SU-DHL-6 (cell line): ENCODE results near the gene KAZALD1.

ENCODE experiments used
- EZH2phosphoT487 ChIP-seq: fragments of 200-600 bp; sonication (generic), shearing (Covaris generic); conservative IDR thresholded peaks from 2 replicates; pipeline ENCODE4 v1.6.1; 2018; ENCODE audit warnings: mild to moderate bottlenecking, antibody characterized with exemption, low read length, moderate library complexity, mixed read lengths
- TF ChIP-seq, protein P1 (sequence below): fragments of 200-600 bp; sonication (generic); IDR thresholded peaks from one replicate; pipeline ENCODE4 v1.5.1; 2017; ENCODE audit warnings: antibody characterized with exemption, mild to moderate bottlenecking, low read length, moderate library complexity; ENCODE audit not compliant: insufficient read depth, poor library complexity, severe bottlenecking

DNA sequence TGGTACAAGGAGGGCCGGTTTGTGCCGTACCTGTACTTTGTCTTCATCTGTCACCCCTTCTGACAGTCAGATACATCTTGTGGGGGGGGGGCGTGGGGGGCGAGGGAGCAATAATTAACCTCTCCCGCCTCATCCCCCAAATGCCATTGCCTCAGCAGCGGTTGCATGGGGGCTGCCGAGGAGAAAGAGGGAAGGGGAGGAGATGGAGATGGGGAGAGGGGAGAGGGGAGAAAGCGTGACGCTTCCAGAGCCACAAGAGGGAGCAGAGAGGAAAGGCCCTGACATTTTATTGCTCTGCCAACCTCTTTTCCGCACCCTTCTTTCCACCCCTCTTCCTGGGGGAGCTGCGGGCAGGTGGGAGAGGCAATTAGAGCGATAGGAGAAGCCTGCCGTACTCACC, 11.8 kb downstream of the KAZALD1 start:
- TF ChIP-seq, protein P1, sequence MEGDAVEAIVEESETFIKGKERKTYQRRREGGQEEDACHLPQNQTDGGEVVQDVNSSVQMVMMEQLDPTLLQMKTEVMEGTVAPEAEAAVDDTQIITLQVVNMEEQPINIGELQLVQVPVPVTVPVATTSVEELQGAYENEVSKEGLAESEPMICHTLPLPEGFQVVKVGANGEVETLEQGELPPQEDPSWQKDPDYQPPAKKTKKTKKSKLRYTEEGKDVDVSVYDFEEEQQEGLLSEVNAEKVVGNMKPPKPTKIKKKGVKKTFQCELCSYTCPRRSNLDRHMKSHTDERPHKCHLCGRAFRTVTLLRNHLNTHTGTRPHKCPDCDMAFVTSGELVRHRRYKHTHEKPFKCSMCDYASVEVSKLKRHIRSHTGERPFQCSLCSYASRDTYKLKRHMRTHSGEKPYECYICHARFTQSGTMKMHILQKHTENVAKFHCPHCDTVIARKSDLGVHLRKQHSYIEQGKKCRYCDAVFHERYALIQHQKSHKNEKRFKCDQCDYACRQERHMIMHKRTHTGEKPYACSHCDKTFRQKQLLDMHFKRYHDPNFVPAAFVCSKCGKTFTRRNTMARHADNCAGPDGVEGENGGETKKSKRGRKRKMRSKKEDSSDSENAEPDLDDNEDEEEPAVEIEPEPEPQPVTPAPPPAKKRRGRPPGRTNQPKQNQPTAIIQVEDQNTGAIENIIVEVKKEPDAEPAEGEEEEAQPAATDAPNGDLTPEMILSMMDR = no peak
- TF ChIP-seq EZH2phosphoT487 = no peak
